ENCODE results near the gene CNTN1. TPM values are rescaled to one million over a fixed set of nuclear protein-coding genes. Genes with fewer than 3 reads are reported as not detected.

The CNTN1 gene
- polyA plus RNA-seq, 1 donor from 2014 or later = 101 TPM

GRCh38 chr12:40668099-40668529 is 24.1 kb upstream of the CNTN1 start:
- Histone ChIP-seq H4K20me1 (ENCODE audit: insufficient read depth) (no peaks in the 10 kb centered on the region), H3K36me3 (ENCODE audit: insufficient read depth, low read length) (no peaks in the 10 kb centered on the region), H3K27me3 (ENCODE audit: insufficient read depth, low read depth, low read length) (no peaks in the 10 kb centered on the region), H3K79me2 (replicated peaks; ENCODE audit: insufficient read depth, low read length) (no peaks in the 10 kb centered on the region), H3K9ac (ENCODE audit: low read length) (no peak overlapping the region), H3K9me2 (ENCODE audit: insufficient read depth, low read length) (no peaks in the 10 kb centered on the region), H3K4me3 (ENCODE audit: low read length) (peak overlapping the region; percentile 19), H3K4me2 (ENCODE audit: low read length) (peak overlapping the region; percentile 11), H2AFZ (ENCODE audit: low read depth, low read length) (no peak overlapping the region), H3F3A (ENCODE audit: insufficient read depth, low read length, poor library complexity, severe bottlenecking) (no peaks in the 10 kb centered on the region), H3K27ac (ENCODE audit: low read length) (no peak overlapping the region), H3K9me3 (ENCODE audit: low read length) (no peaks in the 10 kb centered on the region)
- TF ChIP-seq RAD21 (conservative IDR thresholded peaks at IDR 0.05) (peak; percentile 58), TAF1 (IDR thresholded peaks at IDR 0.05; ENCODE audit: low read depth) (no peak), CTCF (IDR thresholded peaks at IDR 0.05; ENCODE audit: poor library complexity, severe bottlenecking) (peak; percentile 53), MXI1 (conservative IDR thresholded peaks at IDR 0.05; ENCODE audit: poor library complexity, severe bottlenecking) (no peak), SMC3 (conservative IDR thresholded peaks at IDR 0.05; ENCODE audit: poor library complexity) (peak; percentile 40), POLR2AphosphoS5 (IDR thresholded peaks at IDR 0.05) (peak; percentile 24), EZH2 (IDR thresholded peaks at IDR 0.05; ENCODE audit: borderline replicate concordance, insufficient read depth, low read length, poor library complexity, severe bottlenecking) (no peak), REST (IDR thresholded peaks at IDR 0.05; ENCODE audit: borderline replicate concordance) (peak; percentile 83), EP300 (conservative IDR thresholded peaks at IDR 0.05; ENCODE audit: poor library complexity, severe bottlenecking) (no peak)

DNA sequence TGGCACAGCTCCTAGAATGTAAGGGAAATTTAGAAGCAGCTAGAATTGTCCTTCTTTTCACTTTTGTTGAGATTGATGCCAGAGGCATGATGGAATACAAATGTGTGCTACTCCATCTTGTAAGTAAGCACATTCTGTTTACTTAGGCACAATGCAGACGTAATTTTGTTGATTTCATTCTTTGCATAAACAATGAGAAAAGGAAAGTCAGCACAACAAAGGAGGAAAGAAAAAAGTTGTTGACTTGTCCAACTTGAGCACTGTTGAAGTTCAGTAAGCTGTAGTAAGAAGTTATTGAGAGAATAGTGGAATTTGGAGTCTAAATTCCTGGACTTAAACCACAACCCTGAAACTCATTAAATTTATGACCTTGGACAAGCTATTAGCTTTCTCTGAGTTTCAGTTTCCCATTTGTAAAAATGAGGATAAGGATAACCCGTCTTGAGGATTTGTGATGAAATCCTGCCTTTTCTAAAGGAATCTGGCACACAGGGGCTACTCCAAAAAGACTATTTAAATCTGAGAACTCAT is 19.4 kb upstream of the CNTN1 start:
- no peaks in the 10 kb centered on the region for H3F3A ChIP-seq (ENCODE audit: insufficient read depth, low read length, poor library complexity, severe bottlenecking)
- no peak overlapping the region for H3K27ac ChIP-seq (ENCODE audit: low read length)
- H3K9ac ChIP-seq (ENCODE audit: low read length) = no peak overlapping the region
- no peaks in the 10 kb centered on the region for H3K9me2 ChIP-seq (ENCODE audit: insufficient read depth, low read length)
- H3K36me3 ChIP-seq (ENCODE audit: insufficient read depth, low read length) = no peaks in the 10 kb centered on the region
- no peak for TF ChIP-seq EZH2 (IDR thresholded peaks at IDR 0.05; ENCODE audit: borderline replicate concordance, insufficient read depth, low read length, poor library complexity, severe bottlenecking)
- no peak for TF ChIP-seq SMC3 (conservative IDR thresholded peaks at IDR 0.05; ENCODE audit: poor library complexity)
- TF ChIP-seq POLR2AphosphoS5 (IDR thresholded peaks at IDR 0.05) = no peak
- no peak for TF ChIP-seq REST (IDR thresholded peaks at IDR 0.05; ENCODE audit: borderline replicate concordance)
- no peak for TF ChIP-seq RAD21 (conservative IDR thresholded peaks at IDR 0.05)
- no peak for TF ChIP-seq CTCF (IDR thresholded peaks at IDR 0.05; ENCODE audit: poor library complexity, severe bottlenecking)
- TF ChIP-seq EP300 (conservative IDR thresholded peaks at IDR 0.05; ENCODE audit: poor library complexity, severe bottlenecking) = no peak
- no peak for TF ChIP-seq MXI1 (conservative IDR thresholded peaks at IDR 0.05; ENCODE audit: poor library complexity, severe bottlenecking)
- H3K4me3 ChIP-seq (ENCODE audit: low read length) = no peak overlapping the region
- H3K9me3 ChIP-seq (ENCODE audit: low read length) = no peaks in the 10 kb centered on the region
- no peak overlapping the region for H3K4me2 ChIP-seq (ENCODE audit: low read length)
- H3K27me3 ChIP-seq (ENCODE audit: insufficient read depth, low read depth, low read length) = no peaks in the 10 kb centered on the region
- H2AFZ ChIP-seq (ENCODE audit: low read depth, low read length) = no peak overlapping the region
- H3K79me2 ChIP-seq (replicated peaks; ENCODE audit: insufficient read depth, low read length) = no peaks in the 10 kb centered on the region
- H4K20me1 ChIP-seq (ENCODE audit: insufficient read depth) = no peaks in the 10 kb centered on the region

All from neural cell (in vitro differentiated cells).